Endothelial cell of umbilical vein (primary cell): Measurements from ENCODE around the gene NOXA1.
"Not testable (repeated sequence)": the region's sequence is repeated elsewhere in the genome, so short reads cannot be mapped to it uniquely, and the experiment has no call there.

Experiments used
- CTCF ChIP-seq, 2 donors: IDR thresholded peaks; 1 replicate in 1 of 2; 2 replicates in 1 of 2; pipeline ENCODE4 v1.5.1; 2011; ENCODE audit warnings: low read length in 2 of 2, mild to moderate bottlenecking in 2 of 2, moderate library complexity in 2 of 2, control low read depth in 1 of 2, inconsistent platforms in 1 of 2, low read depth in 1 of 2; ENCODE audit not compliant: insufficient read depth in 1 of 2; ENCODE audit errors: extremely low read depth in 1 of 2
- EZH2 ChIP-seq: IDR thresholded peaks from 2 replicates; pipeline ENCODE4 v1.6.1; 2012; ENCODE audit warnings: borderline replicate concordance, low read depth, mild to moderate bottlenecking, moderate library complexity, low read length, inconsistent platforms; ENCODE audit not compliant: severe bottlenecking
- FOS ChIP-seq: IDR thresholded peaks from 2 replicates; pipeline ENCODE4 v1.6.1; 2011; ENCODE audit warnings: mild to moderate bottlenecking, low read length, moderate library complexity, borderline replicate concordance; ENCODE audit not compliant: insufficient read depth
- GATA2 ChIP-seq: IDR thresholded peaks from 2 replicates; pipeline ENCODE4 v1.7.0; 2011; ENCODE audit warnings: low read depth, mild to moderate bottlenecking, moderate library complexity, mixed read lengths, low read length; ENCODE audit not compliant: insufficient read length, insufficient read depth
- JUN ChIP-seq: IDR thresholded peaks from 2 replicates; pipeline ENCODE4 v1.6.1; 2011; ENCODE audit warnings: borderline replicate concordance, low read depth; ENCODE audit not compliant: insufficient read length, insufficient read depth
- MAX ChIP-seq: IDR thresholded peaks from 2 replicates; pipeline ENCODE4 v1.6.1; 2011; ENCODE audit not compliant: insufficient read depth, insufficient read length
- MYC ChIP-seq: IDR thresholded peaks from one replicate; pipeline ENCODE4 v1.6.1; 2011; ENCODE audit warnings: mild to moderate bottlenecking, low read depth, low read length
- POLR2A ChIP-seq: IDR thresholded peaks from 2 replicates; pipeline ENCODE4 v1.6.1; 2012; ENCODE audit warnings: low read depth, mild to moderate bottlenecking, control low read depth, low read length
- POLR2AphosphoS5 ChIP-seq: IDR thresholded peaks from 2 replicates; pipeline ENCODE4 v1.6.1; 2012; ENCODE audit warnings: low read depth, mild to moderate bottlenecking, control low read depth, low read length, moderate library complexity; ENCODE audit not compliant: insufficient read depth

GRCh38 chr9:137410236-137410890 is 12.8 kb upstream of the NOXA1 start:
- TF ChIP-seq CTCF (IDR thresholded peaks at IDR 0.05; ENCODE audit: extremely low read depth in 1 of 2, insufficient read depth in 1 of 2, low read depth in 1 of 2, low read length in 2 of 2); POLR2A; EZH2; POLR2AphosphoS5; MYC; MAX; GATA2; JUN; FOS: not testable (repeated sequence)
